ENCODE results near the gene KIAA0319L.

- no peak for TF ChIP-seq CTCF (conservative IDR thresholded peaks at IDR 0.05; ENCODE audit: low read depth, low read length)
- no peak for TF ChIP-seq EZH2 (IDR thresholded peaks at IDR 0.05; ENCODE audit: low read length, unreplicated experiment)
Observed at GRCh38 chr1:35432231-35432630, 125.0 kb downstream of the KIAA0319L start.

Measured in PC-3 (cell line).